Mammary epithelial cell (primary cell): Measurements from ENCODE around the gene NANP.
"Not testable (repeated sequence)": the region's sequence is repeated elsewhere in the genome, so short reads cannot be mapped to it uniquely, and the experiment has no call there.

ENCODE experiments used
- CTCF ChIP-seq, 2 donors: IDR thresholded peaks in 1 of 2; conservative IDR thresholded peaks in 1 of 2; 2 replicates each; pipeline ENCODE4 v1.5.1; 2011 to 2012; ENCODE audit warnings: inconsistent platforms in 2 of 2, low read length in 2 of 2, mild to moderate bottlenecking in 2 of 2, control low read depth in 1 of 2, low read depth in 1 of 2; ENCODE audit not compliant: insufficient read depth in 1 of 2; ENCODE audit errors: extremely low read depth in 1 of 2
- EZH2 ChIP-seq: IDR thresholded peaks from 2 replicates; pipeline ENCODE4 v1.6.1; 2012; ENCODE audit warnings: low read length, inconsistent platforms, borderline replicate concordance

GRCh38 chr20:25602914-25603309 is 20.9 kb downstream of the NANP start:
- TF ChIP-seq CTCF (conservative IDR thresholded peaks at IDR 0.05 in 1 of 2, IDR thresholded peaks at IDR 0.05 in 1 of 2; ENCODE audit: extremely low read depth in 1 of 2, insufficient read depth in 1 of 2, low read depth in 1 of 2, low read length in 2 of 2); EZH2: not testable (repeated sequence)
